Breast epithelium (tissue), 4 donors: ENCODE data around the gene SMDT1. TPM values are rescaled to one million over a fixed set of nuclear protein-coding genes. Genes with fewer than 3 reads are reported as not detected.
"Not testable (repeated sequence)": the region's sequence is repeated elsewhere in the genome, so short reads cannot be mapped to it uniquely, and the experiment has no call there.

Source experiments
- DNase-seq, 2 donors: peaks; one replicate each; pipeline ENCODE4 v3.0.0-alpha.2; 2019; ENCODE audit warnings: low spot score in 2 of 2
- H3K27ac ChIP-seq, 2 donors: fragments of 200-600 bp; sonication (generic) in 1 of 2; one replicate each; pipeline ENCODE4 v1.5.1; 2016 to 2019; ENCODE audit warnings: mild to moderate bottlenecking in 1 of 2
- H3K27me3 ChIP-seq, 2 donors: fragments of 200-600 bp; sonication (generic) in 1 of 2; one replicate each; pipeline versions ENCODE4 v1.5.1 to v1.6.0; 2017 to 2019; ENCODE audit warnings: control low read depth in 1 of 2, mild to moderate bottlenecking in 1 of 2
- H3K36me3 ChIP-seq: fragments of 200-600 bp; one replicate; pipeline ENCODE4 v1.5.1; 2019
- H3K4me1 ChIP-seq, 2 donors: fragments of 200-600 bp; sonication (generic); one replicate each; pipeline ENCODE4 v1.5.1; 2016 to 2019; ENCODE audit warnings: control low read depth in 1 of 2
- H3K4me3 ChIP-seq, 3 donors: fragments of 200-600 bp; sonication (generic); 1 replicate in 2 of 3; 2 replicates in 1 of 3; pipeline ENCODE4 v1.5.1; 2016 to 2019; ENCODE audit warnings: mild to moderate bottlenecking in 3 of 3, moderate library complexity in 2 of 3
- H3K9me3 ChIP-seq, 2 donors: fragments of 200-600 bp; sonication (generic) in 1 of 2; one replicate each; pipeline ENCODE4 v1.5.1; 2016 to 2019; ENCODE audit warnings: control low read depth in 1 of 2
- CTCF ChIP-seq, 3 donors: fragments of 450-650 bp; IDR thresholded peaks; one replicate each; pipeline ENCODE4 v1.5.1; 2016 to 2017; ENCODE audit warnings: antibody characterized with exemption in 3 of 3, mild to moderate bottlenecking in 3 of 3, moderate library complexity in 3 of 3
- POLR2A ChIP-seq: fragments of 450-650 bp; IDR thresholded peaks from one replicate; pipeline ENCODE4 v1.6.1; 2016; ENCODE audit warnings: antibody characterized with exemption, mild to moderate bottlenecking, moderate library complexity
- POLR2AphosphoS5 ChIP-seq, 3 donors: sonication (generic); formaldehyde crosslinking; IDR thresholded peaks; one replicate each; pipeline ENCODE4 v1.6.1; 2017; ENCODE audit warnings: antibody characterized with exemption in 3 of 3
- intact Hi-C: fragments of 100-400 bp; cut with DNase I; formaldehyde crosslinking; loops from one replicate; pipeline ENCODE4 v1.15.1; 2023; ENCODE audit warnings: low total_unique reads
- total RNA-seq, 3 donors: library from RNA; depleted of rRNA; stranded (reverse); fragments of >200 nt; gene quantifications; one replicate each; pipeline ENCODE4 v1.1.0, GENCODE V29; 2016

SMDT1 gene
- total RNA-seq, 3 donors from 2014 or later, result 13.9 to 19.7 (median 16.2) TPM

GRCh38 chr22:42091455-42091782 lies 11.9 kb downstream of the SMDT1 start:
- H3K4me1 ChIP-seq, result no peaks in the 10 kb centered on the region
- no peak for DNase-seq
- peak overlapping the region; percentile 96 to 97 for H3K27ac ChIP-seq
- TF ChIP-seq CTCF (IDR thresholded peaks at IDR 0.05), result no peak
- TF ChIP-seq POLR2AphosphoS5 (IDR thresholded peaks at IDR 0.05), result no peak
- TF ChIP-seq POLR2A, result no peak
- peak overlapping the region; percentile 70 to 95 (median 73) for H3K4me3 ChIP-seq
- H3K36me3 ChIP-seq, result no peaks in the 10 kb centered on the region
- no peaks in the 10 kb centered on the region for H3K27me3 ChIP-seq
- H3K9me3 ChIP-seq, result no peaks in the 10 kb centered on the region
- intact Hi-C loops, result loop anchor here (2.0 kb wide), 1 partner anchor 347 kb away; no protein-coding TSS in a partner anchor

DNA sequence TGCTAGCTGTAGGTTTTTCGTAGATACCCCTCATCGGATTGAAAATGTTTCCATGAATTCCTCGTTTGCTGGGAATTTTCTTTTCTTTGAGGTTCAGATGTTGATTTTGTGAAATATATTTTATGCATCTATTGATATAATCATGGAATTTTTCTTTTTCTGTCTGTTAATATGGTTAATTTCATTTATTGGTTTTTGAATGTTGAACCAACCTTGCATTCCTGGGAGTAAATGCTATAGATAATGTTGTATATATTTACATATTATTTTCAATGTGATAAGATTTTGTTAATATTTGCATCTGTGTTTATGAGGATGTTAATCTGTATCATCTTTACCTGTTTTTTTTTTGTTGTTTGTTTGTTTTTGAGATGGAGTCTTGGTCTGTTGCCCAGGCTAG lies 21.7 kb downstream of the SMDT1 start:
- intact Hi-C loops, result no loop called here
- Histone ChIP-seq H3K4me3 (no peak overlapping the region), H3K4me1 (no peaks in the 10 kb centered on the region), H3K27me3 (no peaks in the 10 kb centered on the region), H3K27ac (no peak overlapping the region), H3K36me3 (no peaks in the 10 kb centered on the region), H3K9me3 (peaks cover 26 to 58% of the 10 kb centered on the region in 2 donors)
- no peak for TF ChIP-seq CTCF (IDR thresholded peaks at IDR 0.05)
- TF ChIP-seq POLR2AphosphoS5 (IDR thresholded peaks at IDR 0.05), result no peak
- TF ChIP-seq POLR2A, result no peak
- DNase-seq, result no peak

DNA sequence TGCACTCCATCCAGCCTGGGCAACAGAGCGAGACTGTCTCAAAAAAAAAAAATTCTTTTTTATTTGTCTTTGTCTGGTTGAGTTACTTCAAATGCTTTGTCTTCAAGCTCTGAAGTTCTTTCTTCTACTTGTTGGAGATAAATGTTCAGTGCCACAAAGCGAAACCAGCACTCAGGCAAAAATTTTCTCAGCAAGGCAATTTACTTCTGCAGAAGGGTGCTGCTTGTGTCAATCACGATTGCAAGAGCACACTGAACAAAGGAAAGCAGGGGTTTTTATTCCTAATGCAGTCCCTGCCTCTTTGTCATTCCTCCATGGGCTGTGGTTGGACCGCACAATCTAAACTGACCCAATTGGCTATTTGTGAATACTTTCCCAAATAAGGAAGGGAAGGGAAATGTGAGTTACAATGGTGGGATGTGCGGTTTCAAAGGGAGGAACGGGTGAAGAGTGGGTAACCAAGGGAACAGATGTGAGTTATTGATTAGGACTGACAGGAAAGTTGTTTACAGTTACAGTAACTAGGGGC lies 24.9 kb downstream of the SMDT1 start:
- H3K27ac ChIP-seq, H3K4me1 ChIP-seq, H3K36me3 ChIP-seq, DNase-seq, intact Hi-C loops, H3K4me3 ChIP-seq, H3K27me3 ChIP-seq: not testable (repeated sequence)
- H3K9me3 ChIP-seq, result peaks cover 22 to 55% of the 10 kb centered on the region in 2 donors

DNA sequence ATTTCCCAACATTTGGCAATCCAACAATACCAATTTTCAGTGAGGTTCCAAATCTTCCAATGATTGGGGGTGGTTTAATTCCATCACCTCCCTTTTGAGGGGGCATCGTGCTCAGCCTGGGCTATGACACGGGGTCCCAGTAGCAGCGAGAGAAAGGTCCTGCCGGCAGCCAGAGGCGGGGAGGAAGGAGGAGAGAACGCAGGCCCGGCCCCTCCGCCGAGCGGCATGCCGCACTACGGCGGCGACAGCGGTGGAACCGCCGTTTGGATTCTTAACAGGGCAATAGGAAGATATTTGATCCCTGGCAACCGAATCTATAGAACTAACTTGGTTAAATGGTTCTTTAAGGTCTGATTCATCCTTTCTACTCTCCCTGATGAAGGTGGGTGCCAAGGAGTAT lies 29.3 kb downstream of the SMDT1 start:
- intact Hi-C loops, result no loop called here
- no peak for DNase-seq
- Histone ChIP-seq H3K4me3 (no peak overlapping the region), H3K36me3 (no peaks in the 10 kb centered on the region), H3K27me3 (no peaks in the 10 kb centered on the region), H3K4me1 (no peaks in the 10 kb centered on the region), H3K9me3 (peaks cover 7 to 17% of the 10 kb centered on the region in 2 donors), H3K27ac (no peak overlapping the region)
- TF ChIP-seq POLR2A (no peak), CTCF (IDR thresholded peaks at IDR 0.05) (no peak), POLR2AphosphoS5 (IDR thresholded peaks at IDR 0.05) (no peak)

DNA sequence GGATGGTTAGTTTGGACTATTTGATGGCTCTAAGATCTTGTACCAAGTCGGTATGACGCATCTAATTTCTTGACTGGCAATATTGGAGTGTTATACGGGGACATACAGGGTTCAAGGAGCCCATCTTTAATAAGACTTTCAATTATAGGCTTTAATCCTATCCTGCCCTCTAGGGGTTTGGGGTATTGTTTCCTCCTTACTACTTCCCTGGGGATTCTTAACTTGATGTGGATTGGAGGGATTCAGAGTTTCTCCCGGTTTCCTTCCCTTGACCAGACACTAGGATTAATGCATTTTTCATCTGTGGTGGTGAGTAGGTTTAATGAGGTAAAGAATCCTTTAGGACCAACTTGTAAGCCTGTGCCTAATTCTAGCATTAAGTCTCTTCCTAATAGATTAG lies 32.3 kb downstream of the SMDT1 start:
- H3K4me3 ChIP-seq, result no peak overlapping the region

GRCh38 chr22:42112793-42113192 lies 33.3 kb downstream of the SMDT1 start:
- peaks cover 12 to 23% of the 10 kb centered on the region in 2 donors for H3K9me3 ChIP-seq
- H3K36me3 ChIP-seq, intact Hi-C loops, DNase-seq, H3K4me3 ChIP-seq, H3K4me1 ChIP-seq, H3K27ac ChIP-seq, H3K27me3 ChIP-seq: not testable (repeated sequence)

More for the DNA sequence above, 32.3 kb downstream of the SMDT1 start:
- no peak for TF ChIP-seq POLR2A
- no peak for TF ChIP-seq CTCF (IDR thresholded peaks at IDR 0.05)
- TF ChIP-seq POLR2AphosphoS5 (IDR thresholded peaks at IDR 0.05), result no peak
- H3K9me3 ChIP-seq, result peaks cover 12 to 23% of the 10 kb centered on the region in 2 donors
- H3K27ac ChIP-seq, result no peak overlapping the region
- intact Hi-C loops, result no loop called here
- H3K36me3 ChIP-seq, result no peaks in the 10 kb centered on the region
- DNase-seq, result no peak
- H3K27me3 ChIP-seq, result no peaks in the 10 kb centered on the region
- no peaks in the 10 kb centered on the region for H3K4me1 ChIP-seq
